Ovary (tissue), 3 donors: ENCODE measurements around the gene NODAL.

Experiments used
- CTCF ChIP-seq, 3 donors: fragments of 450-650 bp in 2 of 3; fragments of 200-600 bp in 1 of 3; IDR thresholded peaks; one replicate each; pipeline versions ENCODE4 v1.5.1 to v1.8.0; 2016 to 2022; ENCODE audit warnings: antibody characterized with exemption in 3 of 3, mild to moderate bottlenecking in 1 of 3
- POLR2A ChIP-seq: fragments of 450-650 bp; IDR thresholded peaks from one replicate; pipeline ENCODE4 v1.6.1; 2017; ENCODE audit warnings: antibody characterized with exemption, mild to moderate bottlenecking, moderate library complexity
- donor health status: DM: no; HTN: no; CAD: no.

GRCh38 chr10:70410608-70411007 is 30.9 kb downstream of the NODAL start:
- TF ChIP-seq CTCF (IDR thresholded peaks at IDR 0.05): no peak
- TF ChIP-seq POLR2A: no peak
